Measurements from ENCODE around the gene CTNNA2.
A peak's percentile ranks its signal among the peaks of the same experiment; 100 is the strongest.

Gene CTNNA2

DNA sequence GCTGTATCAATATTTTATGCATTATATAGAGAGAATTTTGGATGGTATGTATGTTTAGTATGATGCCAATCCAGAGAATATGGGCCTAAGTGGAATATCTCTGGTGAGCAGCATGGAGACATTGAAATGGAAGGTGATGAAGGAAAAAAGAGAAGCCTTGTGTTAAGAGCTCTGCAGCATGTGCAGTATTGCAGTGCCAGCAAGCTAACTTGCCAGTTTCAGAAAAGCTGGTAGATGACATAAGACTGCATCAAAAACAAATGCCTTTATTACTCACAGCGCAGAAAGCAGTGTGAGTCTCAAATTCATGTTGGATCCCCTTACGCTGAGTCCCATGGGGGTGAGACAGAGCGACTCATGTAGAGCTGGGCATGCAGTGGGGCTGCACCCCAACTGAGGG lies 280.2 kb downstream of the CTNNA2 start:
- no peak for DNase-seq

DNA sequence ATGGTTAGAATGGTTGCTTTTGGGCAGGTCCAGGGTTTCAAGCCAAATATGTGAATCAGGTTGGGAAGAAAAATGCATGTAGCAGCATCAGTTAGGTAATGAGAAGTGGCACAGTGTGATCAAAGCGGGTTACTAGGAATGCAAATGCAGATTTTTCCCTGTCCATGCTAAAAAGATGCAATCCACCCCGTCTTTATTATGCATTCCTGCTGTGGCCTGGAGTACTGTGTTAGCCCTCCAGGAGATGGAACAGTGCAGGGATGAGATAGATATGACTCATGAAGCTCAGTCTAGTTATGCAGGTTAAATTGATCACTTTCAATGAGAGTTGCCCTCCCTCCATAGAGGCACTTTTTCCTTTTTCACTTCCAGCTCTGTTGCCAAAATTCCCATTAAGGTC lies 283.8 kb downstream of the CTNNA2 start:
- DNase-seq = no peak

- no peak for DNase-seq
These were observed 285.9 kb downstream of the CTNNA2 start for GRCh38 chr2:79798776-79799175.

- DNase-seq = no peak
These were observed 286.9 kb downstream of the CTNNA2 start for GRCh38 chr2:79799729-79800128.

- DNase-seq = no peak
These were observed 288.2 kb downstream of the CTNNA2 start for GRCh38 chr2:79801082-79801481.

- no peak for DNase-seq
These were observed 304.4 kb downstream of the CTNNA2 start for GRCh38 chr2:79817288-79817687.

GRCh38 chr2:79820281-79820680 lies 307.4 kb downstream of the CTNNA2 start:
- DNase-seq = no peak

DNA sequence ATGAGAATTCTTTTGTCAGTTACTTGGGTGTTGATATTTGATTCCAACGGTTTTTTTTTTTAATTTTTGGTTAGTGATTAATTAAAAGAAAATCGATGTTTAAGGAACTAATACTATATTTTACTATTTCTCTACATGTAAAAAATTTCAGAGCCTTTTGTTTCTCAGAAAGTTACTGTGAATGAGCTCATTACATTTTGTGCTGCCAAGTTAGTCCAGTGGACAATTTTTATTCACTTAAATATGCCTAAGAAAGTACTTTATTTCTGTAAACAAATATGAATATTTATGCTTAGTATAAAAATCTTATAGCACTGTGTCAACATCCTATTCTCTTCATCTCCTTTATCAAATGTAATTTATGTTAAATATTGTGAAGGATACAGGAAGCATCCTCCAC lies 309.3 kb downstream of the CTNNA2 start:
- no peak for DNase-seq

GRCh38 chr2:79824086-79824786 lies 311.4 kb downstream of the CTNNA2 start:
- no peak for DNase-seq

DNA sequence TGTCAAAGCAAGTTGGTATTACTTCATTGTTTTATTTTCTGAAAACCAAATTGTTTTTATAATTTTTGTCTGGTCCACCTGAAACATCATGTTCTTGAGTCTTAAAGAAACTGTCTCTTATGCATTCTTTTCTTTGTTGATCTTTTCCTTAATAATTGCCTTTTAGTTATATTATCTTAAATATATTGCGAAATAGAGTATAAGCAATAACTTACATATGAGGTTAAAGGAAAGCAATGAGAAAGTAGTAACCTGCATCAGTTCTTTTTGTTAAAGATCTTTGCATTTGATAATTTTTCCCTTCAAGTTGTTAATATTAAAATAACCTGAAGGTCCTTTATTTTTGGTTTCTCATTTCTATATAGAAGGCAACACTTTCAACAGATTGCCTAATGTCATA lies 315.0 kb downstream of the CTNNA2 start:
- no peak for DNase-seq

GRCh38 chr2:79830501-79830900 lies 317.6 kb downstream of the CTNNA2 start:
- peak; percentile 16 for DNase-seq

- no peak for DNase-seq
These were observed 319.1 kb downstream of the CTNNA2 start for GRCh38 chr2:79831961-79832360.

- DNase-seq = peak; percentile 68
These were observed 319.8 kb downstream of the CTNNA2 start for GRCh38 chr2:79832511-79833234.

GRCh38 chr2:79833235-79833878 lies 320.5 kb downstream of the CTNNA2 start:
- no peak for DNase-seq

DNA sequence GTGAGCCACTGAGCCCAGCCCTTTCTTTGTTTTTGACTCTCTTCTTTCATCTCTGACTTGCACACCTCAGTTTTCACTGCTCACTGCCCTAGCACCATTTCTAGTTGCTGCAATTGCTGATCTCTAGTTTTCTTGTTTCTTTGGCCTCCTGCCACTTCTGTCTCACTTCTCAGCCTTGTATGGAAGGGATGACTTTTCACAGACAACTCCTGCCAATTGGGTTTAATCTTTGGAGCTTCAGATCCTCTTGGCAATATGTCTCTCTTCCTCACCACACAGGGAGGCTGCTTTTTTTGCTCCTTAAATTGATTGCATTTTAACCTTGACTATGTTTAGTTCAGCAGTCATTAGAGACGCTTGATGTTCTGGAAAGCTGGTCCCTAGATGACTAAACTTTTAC lies 323.1 kb downstream of the CTNNA2 start:
- no peak for DNase-seq

DNA sequence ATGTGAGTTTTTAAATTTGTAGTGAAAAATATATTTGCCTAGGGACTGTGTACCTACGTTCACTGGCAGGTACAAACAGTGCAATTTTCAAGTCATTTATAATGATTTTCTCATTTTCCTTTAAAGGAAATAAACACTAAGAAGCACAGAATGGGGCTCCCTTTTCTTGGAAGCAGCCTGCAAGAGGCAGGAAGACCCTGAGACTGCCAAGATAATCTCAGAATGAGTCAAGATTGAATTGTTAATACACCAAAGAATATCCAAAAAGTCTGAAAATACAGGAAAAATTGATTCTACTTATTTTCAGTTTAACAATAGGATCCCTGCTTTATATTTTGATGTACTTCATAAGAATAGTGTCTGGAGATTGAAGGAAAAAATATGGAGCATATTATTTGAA lies 331.2 kb downstream of the CTNNA2 start:
- DNase-seq = no peak

DNA sequence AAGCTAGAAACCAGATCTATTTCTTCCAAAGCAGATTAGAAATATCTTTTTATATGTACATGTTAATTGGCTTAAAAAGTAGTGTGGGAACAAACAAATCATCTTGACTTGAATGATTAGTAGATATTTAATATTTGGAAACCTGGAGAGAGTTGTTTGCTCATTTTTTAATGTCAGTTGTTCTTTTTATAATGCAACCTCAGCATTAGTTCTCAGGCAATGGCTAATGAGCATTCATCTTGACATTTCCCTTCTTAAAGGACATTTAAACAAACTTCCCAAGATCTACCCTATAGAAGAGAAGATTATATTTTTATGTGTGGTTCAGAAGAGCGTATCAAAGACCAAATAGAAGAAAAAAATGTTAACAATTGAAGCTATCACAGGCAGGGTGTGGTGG lies 334.0 kb downstream of the CTNNA2 start:
- DNase-seq = no peak

GRCh38 chr2:79849241-79849640 lies 336.4 kb downstream of the CTNNA2 start:
- no peak for DNase-seq

DNA sequence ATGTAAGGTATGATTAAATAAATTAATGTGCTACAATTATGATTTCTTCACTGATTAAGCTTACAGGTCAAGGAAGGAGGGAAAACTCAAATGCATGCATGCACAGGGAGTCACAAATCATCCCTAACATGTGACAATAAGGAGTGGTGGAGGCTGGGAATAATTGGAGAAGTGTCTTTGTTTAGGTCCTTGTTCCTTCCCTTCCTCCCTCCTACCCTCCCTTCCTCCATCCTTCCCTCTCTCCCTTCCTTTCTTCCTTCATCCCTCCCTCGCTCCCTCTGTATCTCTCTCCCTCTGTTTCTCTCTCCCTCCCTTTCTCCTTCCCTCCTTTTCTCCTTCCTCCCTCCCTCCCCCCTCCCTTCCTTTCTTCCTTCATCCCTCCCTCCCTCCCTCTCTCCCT lies 337.1 kb downstream of the CTNNA2 start:
- no peak for DNase-seq

GRCh38 chr2:79850912-79851311 lies 338.1 kb downstream of the CTNNA2 start:
- DNase-seq = no peak

GRCh38 chr2:79855264-79856006 lies 342.6 kb downstream of the CTNNA2 start:
- DNase-seq = no peak

GRCh38 chr2:79857888-79858287 lies 345.0 kb downstream of the CTNNA2 start:
- DNase-seq = no peak
